ENCODE measurements around the gene RCAN1. TPM values are rescaled to one million over a fixed set of nuclear protein-coding genes. Genes with fewer than 3 reads are reported as not detected.
"Not testable (repeated sequence)": the region's sequence is repeated elsewhere in the genome, so short reads cannot be mapped to it uniquely, and the experiment has no call there.

Gene RCAN1
- total and polyA plus RNA-seq, 4 donors, result 12.2 to 32.8 (median 29.8) TPM

GRCh38 chr21:34611528-34611927 is 3.4 kb downstream of the RCAN1 start:
- peaks cover 0 to 9% (median 6%) of the 10 kb centered on the region in 3 donors for H3K27me3 ChIP-seq (ENCODE audit: control insufficient read depth in 3 of 3, insufficient read depth in 3 of 3, low read length in 2 of 3)
- TF ChIP-seq CTCF (IDR thresholded peaks at IDR 0.05; ENCODE audit: control extremely low read depth, extremely low read depth), result no peak
- DNase-seq, result no peak
- no peak for ATAC-seq (ENCODE audit: insufficient read depth, low FRiP score)
- WGBS, 2 donors, result 89 to 97% methylated on average over 3 of the region's 3 CpGs
- H3K9me3 ChIP-seq (ENCODE audit: control insufficient read depth in 4 of 4, insufficient read depth in 3 of 4, low read length in 3 of 4), result no peaks in the 10 kb centered on the region
- no peak overlapping the region for H3K4me3 ChIP-seq
- H3K27ac ChIP-seq (ENCODE audit: low read depth in 1 of 2, low read length in 1 of 2), result no peak overlapping the region
- no peak overlapping the region for H3K9ac ChIP-seq (ENCODE audit: insufficient read depth in 1 of 2, low read length in 2 of 2)
- peaks cover 0 to 17% (median 6%) of the 10 kb centered on the region in 5 donors for H3K4me1 ChIP-seq (ENCODE audit: control insufficient read depth in 5 of 5, insufficient read depth in 5 of 5, low read length in 5 of 5)
- no peaks in the 10 kb centered on the region for H3K36me3 ChIP-seq (ENCODE audit: control insufficient read depth in 4 of 4, insufficient read depth in 4 of 4, low read length in 4 of 4)

GRCh38 chr21:34609933-34610549 is 4.9 kb downstream of the RCAN1 start:
- Histone ChIP-seq H3K36me3 (ENCODE audit: control insufficient read depth in 4 of 4, insufficient read depth in 4 of 4, low read length in 4 of 4) (no peaks in the 10 kb centered on the region), H3K9me3 (ENCODE audit: control insufficient read depth in 4 of 4, insufficient read depth in 3 of 4, low read length in 3 of 4) (no peaks in the 10 kb centered on the region), H3K27me3 (ENCODE audit: control insufficient read depth in 3 of 3, insufficient read depth in 3 of 3, low read length in 2 of 3) (peaks cover 0 to 9% (median 6%) of the 10 kb centered on the region in 3 donors), H3K9ac (ENCODE audit: insufficient read depth in 1 of 2, low read length in 2 of 2) (no peak overlapping the region), H3K4me3 (no peak overlapping the region), H3K4me1 (ENCODE audit: control insufficient read depth in 5 of 5, insufficient read depth in 5 of 5, low read length in 5 of 5) (peaks cover 0 to 17% (median 6%) of the 10 kb centered on the region in 5 donors), H3K27ac (ENCODE audit: low read depth in 1 of 2, low read length in 1 of 2) (no peak overlapping the region)
- ATAC-seq (ENCODE audit: insufficient read depth, low FRiP score), result no peak
- DNase-seq, result no peak
- 84 to 87% methylated on average over 9 of the region's 9 CpGs for WGBS, 2 donors
- no peak for TF ChIP-seq CTCF (IDR thresholded peaks at IDR 0.05; ENCODE audit: control extremely low read depth, extremely low read depth)

GRCh38 chr21:34609244-34609932 is 5.5 kb downstream of the RCAN1 start:
- no peak overlapping the region for H3K9ac ChIP-seq (ENCODE audit: insufficient read depth in 1 of 2, low read length in 2 of 2)
- H3K4me1 ChIP-seq (ENCODE audit: control insufficient read depth in 5 of 5, insufficient read depth in 5 of 5, low read length in 5 of 5), result peaks cover 0 to 17% (median 6%) of the 10 kb centered on the region in 5 donors
- H3K9me3 ChIP-seq (ENCODE audit: control insufficient read depth in 4 of 4, insufficient read depth in 3 of 4, low read length in 3 of 4), result no peaks in the 10 kb centered on the region
- no peak for TF ChIP-seq CTCF (IDR thresholded peaks at IDR 0.05; ENCODE audit: control extremely low read depth, extremely low read depth)
- DNase-seq (no peak), ATAC-seq (ENCODE audit: insufficient read depth, low FRiP score) (no peak)
- H3K4me3 ChIP-seq, result no peak overlapping the region
- WGBS, 2 donors, result 96% methylated on average over 4 of the region's 4 CpGs
- H3K36me3 ChIP-seq (ENCODE audit: control insufficient read depth in 4 of 4, insufficient read depth in 4 of 4, low read length in 4 of 4), result no peaks in the 10 kb centered on the region
- no peak overlapping the region for H3K27ac ChIP-seq (ENCODE audit: low read depth in 1 of 2, low read length in 1 of 2)
- H3K27me3 ChIP-seq (ENCODE audit: control insufficient read depth in 3 of 3, insufficient read depth in 3 of 3, low read length in 2 of 3), result peaks cover 0 to 9% (median 6%) of the 10 kb centered on the region in 3 donors

GRCh38 chr21:34607376-34607775 is 7.5 kb downstream of the RCAN1 start:
- H3K27me3 ChIP-seq (ENCODE audit: control insufficient read depth in 3 of 3, insufficient read depth in 3 of 3, low read length in 2 of 3); H3K36me3 ChIP-seq (ENCODE audit: control insufficient read depth in 4 of 4, insufficient read depth in 4 of 4, low read length in 4 of 4); H3K9ac ChIP-seq (ENCODE audit: insufficient read depth in 1 of 2, low read length in 2 of 2); H3K27ac ChIP-seq (ENCODE audit: low read depth in 1 of 2, low read length in 1 of 2); H3K9me3 ChIP-seq (ENCODE audit: control insufficient read depth in 4 of 4, insufficient read depth in 3 of 4, low read length in 3 of 4); DNase-seq; H3K4me1 ChIP-seq (ENCODE audit: control insufficient read depth in 5 of 5, insufficient read depth in 5 of 5, low read length in 5 of 5); ATAC-seq (ENCODE audit: insufficient read depth, low FRiP score); H3K4me3 ChIP-seq: not testable (repeated sequence)
- WGBS, 2 donors, result 92 to 94% methylated on average over 5 of the region's 5 CpGs

All from lung (tissue), 12 donors.